Lower lobe of right lung (tissue), 2 donors: Measurements from ENCODE around the gene RHOT2. TPM values are rescaled to one million over a fixed set of nuclear protein-coding genes. Genes with fewer than 3 reads are reported as not detected.

Experiments used
- ATAC-seq, 2 donors: fragments of 200-7000 bp; cut with Tn5 transposase; one replicate each; pipeline ENCODE4 v1.9.1; 2020 to 2022; ENCODE audit warnings: mild to moderate bottlenecking in 2 of 2, moderate library complexity in 2 of 2
- DNase-seq: peaks from one replicate; pipeline ENCODE4 v3.0.0-alpha.2; 2020
- H3K27ac ChIP-seq: fragments of 200-600 bp; one replicate; pipeline ENCODE4 v1.8.0; 2022
- H3K27me3 ChIP-seq: fragments of 200-600 bp; one replicate; pipeline ENCODE4 v1.8.0; 2022; ENCODE audit warnings: low read depth
- H3K36me3 ChIP-seq: fragments of 200-600 bp; one replicate; pipeline ENCODE4 v1.8.0; 2022; ENCODE audit warnings: mild to moderate bottlenecking
- H3K4me1 ChIP-seq: fragments of 200-600 bp; one replicate; pipeline ENCODE4 v1.8.0; 2022
- H3K4me3 ChIP-seq: fragments of 200-600 bp; one replicate; pipeline ENCODE4 v1.8.0; 2022; ENCODE audit warnings: mild to moderate bottlenecking
- H3K9me3 ChIP-seq: fragments of 200-600 bp; one replicate; pipeline ENCODE4 v1.8.0; 2022
- CTCF ChIP-seq: fragments of 200-600 bp; IDR thresholded peaks from one replicate; pipeline ENCODE4 v1.8.0; 2022; ENCODE audit warnings: antibody characterized with exemption, mild to moderate bottlenecking
- intact Hi-C: fragments of 100-400 bp; cut with DNase I; formaldehyde crosslinking; loops from one replicate; pipeline ENCODE4 v1.11.0; 2022
- total RNA-seq: library from RNA; stranded (reverse); fragmentation: NEBNext Ultra II Directional; extraction: Animal tissue kit (Norgen Biotek cat#: 25700); gene quantifications from one replicate; pipeline ENCODE4 v1.2.1, GENCODE V29; 2021
- donor health status: DM: no; HTN: yes; CAD: no; lungs with severe emphysema.

RHOT2 gene
- total RNA-seq, 1 donor from 2014 or later: 81.6 TPM

GRCh38 chr16:708019-708418, 40.1 kb downstream of the RHOT2 start:
- H3K27me3 ChIP-seq: peaks cover 84% of the 10 kb centered on the region
- H3K9me3 ChIP-seq: no peaks in the 10 kb centered on the region
- intact Hi-C loops: no loop called here
- no peaks in the 10 kb centered on the region for H3K36me3 ChIP-seq
- DNase-seq (no peak), ATAC-seq (no peak)
- H3K4me3 ChIP-seq: no peak overlapping the region
- H3K4me1 ChIP-seq: peaks cover 5% of the 10 kb centered on the region
- TF ChIP-seq CTCF: no peak
- H3K27ac ChIP-seq: no peak overlapping the region

- H3K4me3 ChIP-seq: no peak overlapping the region
- H3K27ac ChIP-seq: no peak overlapping the region
- H3K4me1 ChIP-seq: peaks cover 5% of the 10 kb centered on the region
- intact Hi-C loops: no loop called here
- no peaks in the 10 kb centered on the region for H3K36me3 ChIP-seq
- no peak for TF ChIP-seq CTCF
- DNase-seq: no peak
- no peaks in the 10 kb centered on the region for H3K9me3 ChIP-seq
- H3K27me3 ChIP-seq: peaks cover 79% of the 10 kb centered on the region
- no peak for ATAC-seq
Observed at GRCh38 chr16:708959-709358, 41.0 kb downstream of the RHOT2 start.

GRCh38 chr16:709566-710499, 41.9 kb downstream of the RHOT2 start:
- H3K4me1 ChIP-seq: peaks cover 11% of the 10 kb centered on the region
- no peak for DNase-seq
- H3K27ac ChIP-seq: no peak overlapping the region
- no peak for ATAC-seq
- TF ChIP-seq CTCF: no peak
- no peaks in the 10 kb centered on the region for H3K36me3 ChIP-seq
- H3K27me3 ChIP-seq: peaks cover 71% of the 10 kb centered on the region
- no peaks in the 10 kb centered on the region for H3K9me3 ChIP-seq
- H3K4me3 ChIP-seq: no peak overlapping the region
- intact Hi-C loops: no loop called here

- ATAC-seq: no peak
- no peak for DNase-seq
- TF ChIP-seq CTCF: no peak
- Histone ChIP-seq H3K9me3 (no peaks in the 10 kb centered on the region), H3K36me3 (no peaks in the 10 kb centered on the region), H3K27me3 (peaks cover 67% of the 10 kb centered on the region), H3K4me3 (no peak overlapping the region), H3K4me1 (peaks cover 11% of the 10 kb centered on the region), H3K27ac (no peak overlapping the region)
- intact Hi-C loops: no loop called here
Observed at GRCh38 chr16:710500-711075, 42.7 kb downstream of the RHOT2 start.

- intact Hi-C loops: no loop called here
- Histone ChIP-seq H3K9me3 (no peaks in the 10 kb centered on the region), H3K36me3 (no peaks in the 10 kb centered on the region), H3K27me3 (peaks cover 65% of the 10 kb centered on the region), H3K4me3 (no peak overlapping the region), H3K27ac (no peak overlapping the region), H3K4me1 (peaks cover 14% of the 10 kb centered on the region)
- no peak for ATAC-seq
- DNase-seq: no peak
- TF ChIP-seq CTCF: no peak
Observed at GRCh38 chr16:711084-711483, 43.2 kb downstream of the RHOT2 start.
